Measurements from ENCODE around the gene GABBR1. TPM values are rescaled to one million over a fixed set of nuclear protein-coding genes. Genes with fewer than 3 reads are reported as not detected.

The GABBR1 gene
- total RNA-seq: 10 to 100 TPM; 18.5 to 41.8 (median 21.9) TPM

- no peak for TF ChIP-seq CTCF (IDR thresholded peaks at IDR 0.05)
- ATAC-seq (ENCODE audit: low FRiP score) (peak; percentile 91), DNase-seq (ENCODE audit: low spot score) (peak; percentile 36)
These were observed at the start of gene GABBR1 for GRCh38 chr6:29632789-29633533. Gene GABBR1, minus strand, starts transcription at chr6:29633183. Its CDS starts 798 bp downstream, at chr6:29632385.

- ATAC-seq (ENCODE audit: low FRiP score): no peak
- no peak for TF ChIP-seq CTCF (IDR thresholded peaks at IDR 0.05)
- no peak for DNase-seq (ENCODE audit: low spot score)
These were observed 48.8 kb upstream of the GABBR1 start for GRCh38 chr6:29681811-29682210.

GRCh38 chr6:29680904-29681303 lies 47.9 kb upstream of the GABBR1 start, which contains the start of gene ZFP57:
Gene ZFP57, minus strand, starts transcription at chr6:29681152. Its CDS starts 4,149 bp downstream, at chr6:29677003.
- ATAC-seq (ENCODE audit: low FRiP score): no peak
- TF ChIP-seq CTCF (IDR thresholded peaks at IDR 0.05): no peak
- no peak for DNase-seq (ENCODE audit: low spot score)

GRCh38 chr6:29680416-29680815 lies 47.4 kb upstream of the GABBR1 start:
- ATAC-seq (ENCODE audit: low FRiP score) (no peak), DNase-seq (ENCODE audit: low spot score) (no peak)
- TF ChIP-seq CTCF (IDR thresholded peaks at IDR 0.05): no peak

GRCh38 chr6:29679962-29680361 lies 47.0 kb upstream of the GABBR1 start:
- TF ChIP-seq CTCF (IDR thresholded peaks at IDR 0.05): no peak
- ATAC-seq (ENCODE audit: low FRiP score) (no peak), DNase-seq (ENCODE audit: low spot score) (no peak)

GRCh38 chr6:29678114-29678513 lies 45.1 kb upstream of the GABBR1 start:
- DNase-seq (ENCODE audit: low spot score) (no peak), ATAC-seq (ENCODE audit: low FRiP score) (no peak)
- no peak for TF ChIP-seq CTCF (IDR thresholded peaks at IDR 0.05)

GRCh38 chr6:29676981-29677601 lies 44.1 kb upstream of the GABBR1 start:
- TF ChIP-seq CTCF (IDR thresholded peaks at IDR 0.05): no peak
- no peak for ATAC-seq (ENCODE audit: low FRiP score)
- DNase-seq (ENCODE audit: low spot score): no peak

Data from omental fat pad (tissue), 4 donors.